Measurements from ENCODE around the gene RABL6.

DNA sequence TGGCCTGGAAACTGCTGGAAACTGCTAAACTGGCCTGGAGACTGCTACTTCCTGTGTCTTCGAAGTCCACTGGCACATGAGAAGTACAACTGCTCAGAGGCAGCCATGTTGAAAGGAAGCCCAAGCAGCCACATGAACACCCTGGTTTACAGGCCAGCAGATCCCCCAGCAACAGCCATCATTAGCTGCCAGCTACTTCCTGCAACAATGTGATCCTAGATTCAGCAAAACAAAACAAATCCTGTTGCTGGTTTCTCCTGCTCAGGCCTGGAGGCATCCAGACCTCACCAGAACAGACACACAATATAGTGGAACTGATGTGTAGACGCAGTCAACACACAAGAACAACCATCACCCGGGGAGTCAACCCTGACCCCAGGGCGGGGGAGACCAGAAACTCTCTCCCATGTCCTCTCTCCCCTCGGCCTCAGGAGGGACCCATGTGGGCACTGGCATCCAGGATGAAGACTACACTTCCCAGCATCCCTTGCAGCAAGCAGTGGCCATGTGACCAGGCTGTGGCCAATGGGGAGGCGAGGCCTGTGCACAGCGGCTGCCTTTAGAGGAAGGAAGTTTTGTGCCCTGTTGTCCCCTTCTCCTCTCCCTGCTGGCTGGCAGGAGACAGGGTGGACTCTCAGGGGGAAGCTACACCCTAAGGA, 34.2 kb upstream of the RABL6 start:
- TF ChIP-seq, protein P1, sequence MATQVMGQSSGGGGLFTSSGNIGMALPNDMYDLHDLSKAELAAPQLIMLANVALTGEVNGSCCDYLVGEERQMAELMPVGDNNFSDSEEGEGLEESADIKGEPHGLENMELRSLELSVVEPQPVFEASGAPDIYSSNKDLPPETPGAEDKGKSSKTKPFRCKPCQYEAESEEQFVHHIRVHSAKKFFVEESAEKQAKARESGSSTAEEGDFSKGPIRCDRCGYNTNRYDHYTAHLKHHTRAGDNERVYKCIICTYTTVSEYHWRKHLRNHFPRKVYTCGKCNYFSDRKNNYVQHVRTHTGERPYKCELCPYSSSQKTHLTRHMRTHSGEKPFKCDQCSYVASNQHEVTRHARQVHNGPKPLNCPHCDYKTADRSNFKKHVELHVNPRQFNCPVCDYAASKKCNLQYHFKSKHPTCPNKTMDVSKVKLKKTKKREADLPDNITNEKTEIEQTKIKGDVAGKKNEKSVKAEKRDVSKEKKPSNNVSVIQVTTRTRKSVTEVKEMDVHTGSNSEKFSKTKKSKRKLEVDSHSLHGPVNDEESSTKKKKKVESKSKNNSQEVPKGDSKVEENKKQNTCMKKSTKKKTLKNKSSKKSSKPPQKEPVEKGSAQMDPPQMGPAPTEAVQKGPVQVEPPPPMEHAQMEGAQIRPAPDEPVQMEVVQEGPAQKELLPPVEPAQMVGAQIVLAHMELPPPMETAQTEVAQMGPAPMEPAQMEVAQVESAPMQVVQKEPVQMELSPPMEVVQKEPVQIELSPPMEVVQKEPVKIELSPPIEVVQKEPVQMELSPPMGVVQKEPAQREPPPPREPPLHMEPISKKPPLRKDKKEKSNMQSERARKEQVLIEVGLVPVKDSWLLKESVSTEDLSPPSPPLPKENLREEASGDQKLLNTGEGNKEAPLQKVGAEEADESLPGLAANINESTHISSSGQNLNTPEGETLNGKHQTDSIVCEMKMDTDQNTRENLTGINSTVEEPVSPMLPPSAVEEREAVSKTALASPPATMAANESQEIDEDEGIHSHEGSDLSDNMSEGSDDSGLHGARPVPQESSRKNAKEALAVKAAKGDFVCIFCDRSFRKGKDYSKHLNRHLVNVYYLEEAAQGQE (IDR thresholded peaks at IDR 0.05; ENCODE audit: insufficient read depth in 1 of 2, low read depth in 2 of 2, low read length in 2 of 2) = no peak
- TF ChIP-seq POLR2AphosphoS5 (IDR thresholded peaks at IDR 0.05; ENCODE audit: low read depth, low read length) = no peak
- TF ChIP-seq SIN3A (IDR thresholded peaks at IDR 0.05; ENCODE audit: borderline replicate concordance, insufficient read depth, low read length) = no peak
- TF ChIP-seq FOXP2 (optimal IDR thresholded peaks at IDR 0.05; ENCODE audit: borderline replicate concordance, extremely low read depth, extremely low read length, insufficient read depth) = no peak

All from PFSK-1 (cell line).